HEK293 (cell line): ENCODE results near the gene VDR.

Experiments used
- CTCF ChIA-PET: fragments of 350-600 bp; formaldehyde crosslinking; extraction: SDS; loops from one replicate; lab custom pipeline; 2021; ENCODE audit warnings: antibody characterized with exemption; lab: Yijun Ruan, JAX
- POLR2A ChIA-PET: fragments of 300-600 bp; formaldehyde crosslinking; extraction: SDS; loops from one replicate; lab custom pipeline; 2020; ENCODE audit warnings: antibody characterized with exemption, inconsistent platforms; lab: Yijun Ruan, JAX
- H3K27ac ChIP-seq: fragments of 200-500 bp; sonication (Bioruptor generic); 2 replicates; pipeline ENCODE4 v1.5.1; 2014; ENCODE audit warnings: low read depth, low read length, control low read depth, inconsistent platforms; ENCODE audit errors: extremely low read depth
- H3K36me3 ChIP-seq, 2 experiments: fragments of 200-500 bp in 1 of 2; sonication (Bioruptor generic) in 1 of 2; 1 replicate in 1 of 2; 2 replicates in 1 of 2; pipeline ENCODE4 v1.5.1; 2014 to 2017; ENCODE audit warnings: inconsistent platforms in 2 of 2, low read length in 2 of 2; ENCODE audit not compliant: control insufficient read depth in 2 of 2, insufficient read depth in 1 of 2
- H3K4me1 ChIP-seq: fragments of 200-500 bp; sonication (Bioruptor generic); 2 replicates; pipeline ENCODE4 v1.5.1; 2014; ENCODE audit warnings: mild to moderate bottlenecking, low read length, inconsistent platforms; ENCODE audit not compliant: control insufficient read depth, insufficient read depth
- H3K4me3 ChIP-seq: 2 replicates; pipeline ENCODE4 v1.5.1; 2011; ENCODE audit warnings: low read depth, mild to moderate bottlenecking, control low read depth, low read length, moderate library complexity
- H3K9me3 ChIP-seq: fragments of 200-500 bp; sonication (Bioruptor generic); 2 replicates; pipeline ENCODE4 v1.5.1; 2014; ENCODE audit warnings: low read depth, low read length, inconsistent platforms; ENCODE audit not compliant: control insufficient read depth, insufficient read depth
- IKZF3 ChIP-seq: fragments of 450-650 bp; IDR thresholded peaks from 2 replicates; pipeline ENCODE4 v1.5.0; 2018; ENCODE audit warnings: missing biosample characterization, mild to moderate bottlenecking, missing genetic modification characterization, moderate library complexity
- INSM2 ChIP-seq: fragments of 450-650 bp; formaldehyde crosslinking; IDR thresholded peaks from 2 replicates; pipeline ENCODE4 v1.5.1; 2016; ENCODE audit warnings: missing biosample characterization, missing genetic modification characterization
- OVOL3 ChIP-seq: fragments of 450-650 bp; formaldehyde crosslinking; IDR thresholded peaks from 2 replicates; pipeline ENCODE4 v1.5.1; 2016; ENCODE audit warnings: missing biosample characterization, missing genetic modification characterization
- PRDM6 ChIP-seq: fragments of 450-650 bp; formaldehyde crosslinking; IDR thresholded peaks from 2 replicates; pipeline ENCODE4 v1.5.1; 2017; ENCODE audit warnings: missing biosample characterization, missing genetic modification characterization
- SP3 ChIP-seq: fragments of 450-650 bp; formaldehyde crosslinking; IDR thresholded peaks from 2 replicates; pipeline ENCODE4 v1.5.1; 2016; ENCODE audit warnings: missing biosample characterization, missing genetic modification characterization
- SP7 ChIP-seq: fragments of 450-650 bp; formaldehyde crosslinking; IDR thresholded peaks from 2 replicates; pipeline ENCODE4 v1.5.1; 2016; ENCODE audit warnings: missing biosample characterization, missing genetic modification characterization
- TCF7L2 ChIP-seq: IDR thresholded peaks from 2 replicates; pipeline ENCODE4 v1.6.1; 2011; ENCODE audit warnings: low read depth, mild to moderate bottlenecking, inconsistent platforms, low read length, moderate library complexity, borderline replicate concordance
- ZEB2 ChIP-seq: fragments of 450-650 bp; formaldehyde crosslinking; IDR thresholded peaks from 2 replicates; pipeline ENCODE4 v1.5.1; 2016; ENCODE audit warnings: missing biosample characterization, missing genetic modification characterization
- ZNF221 ChIP-seq: fragments of 450-650 bp; formaldehyde crosslinking; IDR thresholded peaks from 2 replicates; pipeline ENCODE4 v1.5.1; 2017; ENCODE audit warnings: missing biosample characterization, missing genetic modification characterization, borderline replicate concordance
- ZNF549 ChIP-seq: fragments of 450-650 bp; IDR thresholded peaks from 2 replicates; pipeline ENCODE4 v1.5.1; 2018; ENCODE audit warnings: missing biosample characterization, missing genetic modification characterization, mild to moderate bottlenecking, inconsistent platforms, moderate library complexity
- ZNF585B ChIP-seq: fragments of 450-650 bp; formaldehyde crosslinking; IDR thresholded peaks from 2 replicates; pipeline ENCODE4 v1.5.1; 2016; ENCODE audit warnings: missing biosample characterization, missing genetic modification characterization
- ZNF692 ChIP-seq: fragments of 450-650 bp; formaldehyde crosslinking; IDR thresholded peaks from 2 replicates; pipeline ENCODE4 v1.5.1; 2016; ENCODE audit warnings: missing biosample characterization, missing genetic modification characterization

VDR gene

GRCh38 chr12:47837190-47838171 is 67.3 kb downstream of the VDR start (continued):
- TF ChIP-seq INSM2 (tag by site-specific recombination) (no peak), IKZF3 (tag by site-specific recombination) (peak; percentile 86), ZEB2 (peak; percentile 71), ZNF692 (tag by site-specific recombination) (no peak), ZNF585B (tag by site-specific recombination) (no peak), PRDM6 (tag by site-specific recombination) (no peak), ZNF549 (tag by site-specific recombination) (no peak)
- TF ChIP-seq, all 188 proteins: peak for 8

DNA sequence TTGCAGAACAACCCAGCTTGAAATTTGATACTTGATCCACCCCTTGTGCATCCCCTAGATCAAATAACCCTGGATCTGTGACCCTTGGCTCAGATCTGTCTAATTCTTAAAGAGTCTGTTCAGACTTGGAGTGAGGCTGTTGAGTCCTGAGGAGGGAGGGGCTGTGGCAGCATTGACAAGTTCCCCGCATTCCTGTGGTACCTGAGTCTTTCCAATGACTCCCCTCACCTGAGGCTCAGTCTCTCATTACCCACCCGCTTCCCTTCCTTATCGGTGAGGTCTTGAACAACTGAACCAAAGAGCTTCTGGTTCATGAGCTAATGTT is 69.0 kb downstream of the VDR start:
- ChIA-PET POLR2A (interaction anchor here (0.9 to 2.9 kb wide), 5 partner anchors 16 to 130 kb away, joined by 3 to 10 read pairs (median 4); partner anchors contain the start of genes HDAC7 and RPAP3), CTCF (interaction anchor here (0.6 to 16.6 kb wide), 16 partner anchors 16 to 587 kb away, joined by 3 to 271 read pairs (median 6); partner anchors contain the start of genes HDAC7 and SLC48A1)
- H3K27ac ChIP-seq: no peak overlapping the region
- H3K4me1 ChIP-seq: no peaks in the 10 kb centered on the region
- H3K9me3 ChIP-seq: no peaks in the 10 kb centered on the region
- no peak overlapping the region for H3K4me3 ChIP-seq
- no peaks in the 10 kb centered on the region for H3K36me3 ChIP-seq
- no peak for TF ChIP-seq TCF7L2

DNA sequence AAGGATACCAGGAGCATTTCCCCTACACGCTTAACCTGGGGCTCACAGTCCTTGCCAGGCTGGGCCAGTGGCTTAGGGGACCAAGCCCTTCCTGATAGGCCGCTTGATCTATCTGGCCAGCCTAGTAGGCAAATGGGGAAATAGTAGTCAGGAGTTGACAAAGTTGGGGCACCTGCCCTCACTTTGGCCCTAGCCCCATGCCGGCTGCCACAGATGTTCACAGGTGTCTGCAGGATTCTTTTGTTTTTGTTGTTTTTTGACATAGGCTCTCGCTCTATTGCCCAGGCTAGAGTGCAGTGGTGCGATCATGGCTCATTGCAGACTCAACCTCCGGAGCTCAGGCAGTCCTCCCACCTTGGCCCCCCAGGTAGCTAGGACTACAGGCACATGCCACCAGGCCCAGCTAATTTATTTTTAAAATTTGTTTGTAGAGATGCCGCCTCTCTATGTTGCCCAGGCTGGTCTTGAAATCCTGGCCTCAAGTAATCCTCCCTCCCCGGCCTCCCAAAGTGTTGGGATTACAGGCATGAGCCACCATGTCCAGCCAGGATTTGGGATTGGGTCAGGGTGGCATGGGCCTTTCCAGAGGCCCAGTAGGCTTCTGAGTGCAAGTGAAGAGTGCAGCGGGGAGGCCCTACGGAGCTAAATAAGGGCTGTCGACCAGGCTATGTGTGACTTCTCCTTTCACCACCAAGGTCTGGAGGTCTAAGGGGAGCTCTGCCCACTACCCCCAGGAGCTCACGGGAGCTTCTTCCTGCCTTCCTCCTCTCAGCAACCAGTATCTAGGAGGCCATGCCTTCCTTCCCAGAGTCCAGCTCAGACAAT is 69.6 kb downstream of the VDR start:
- CTCF ChIA-PET: interaction anchor here (0.5 to 16.6 kb wide), 17 partner anchors 16 to 587 kb away, joined by 3 to 271 read pairs (median 4); partner anchors contain the start of genes HDAC7 and SLC48A1
- no peaks in the 10 kb centered on the region for H3K36me3 ChIP-seq
- H3K4me1 ChIP-seq: no peaks in the 10 kb centered on the region
- POLR2A ChIA-PET: interaction anchor here (0.5 to 2.9 kb wide), 6 partner anchors 15 to 129 kb away, joined by 3 to 10 read pairs (median 4); partner anchors contain the start of genes HDAC7 and RPAP3
- TF ChIP-seq SP3 (tag by site-specific recombination) (no peak), OVOL3 (tag by site-specific recombination) (no peak), ZNF221 (tag by site-specific recombination) (no peak), SP7 (tag by site-specific recombination) (no peak)
- TF ChIP-seq, all 188 proteins: peak for 0
- no peaks in the 10 kb centered on the region for H3K9me3 ChIP-seq
- no peak overlapping the region for H3K27ac ChIP-seq
- no peak overlapping the region for H3K4me3 ChIP-seq
